ENCODE results near the gene HOXA3. TPM values are rescaled to one million over a fixed set of nuclear protein-coding genes. Genes with fewer than 3 reads are reported as not detected.

Gene HOXA3
- total RNA-seq, 1 experiment from 2014 or later: 30.2 TPM

- no TSS peak for BruUV-seq (replicated peaks)
- in situ Hi-C loops (cut with HindIII; ENCODE audit: low pct_unique_long_range_greater_than_20kb, low sequenced_read_pairs): no loop called here
- intact Hi-C loops (cut with micrococcal nuclease; ENCODE audit: unreplicated experiment): no loop called here
- Histone ChIP-seq H3K4me3 (ENCODE audit: low read depth in 2 of 2, low read length in 2 of 2) (no peak overlapping the region), H3K9me3 (ENCODE audit: control insufficient read depth, insufficient read depth, low read depth, low read length) (no peaks in the 10 kb centered on the region), H3K27me3 (ENCODE audit: control insufficient read depth, insufficient read depth, low read length) (no peaks in the 10 kb centered on the region), H3K36me3 (ENCODE audit: control insufficient read depth, insufficient read depth, low read length) (no peaks in the 10 kb centered on the region), H3K27ac (ENCODE audit: low read length) (peak overlapping the region; percentile 98), H3K4me1 (ENCODE audit: control insufficient read depth, insufficient read depth, low read length) (peaks cover 71% of the 10 kb centered on the region)
- ATAC-seq (no peak), DNase-seq (ENCODE audit: low read depth, low spot score) (no peak)
- POLR2A ChIA-PET: interaction anchor here (0.7 kb wide), 1 partner anchor 14 kb away, joined by 3 read pairs; no protein-coding TSS in a partner anchor
- CTCF ChIA-PET: interaction anchor here (0.7 to 1.7 kb wide), 2 partner anchors 14 to 15 kb away, joined by 3 to 5 read pairs; no protein-coding TSS in a partner anchor
- TF ChIP-seq POLR2AphosphoS5 (IDR thresholded peaks at IDR 0.05; ENCODE audit: low read depth, low read length) (no peak), REST (IDR thresholded peaks at IDR 0.05; ENCODE audit: insufficient read depth in 1 of 2, low read depth in 2 of 2, low read length in 1 of 2) (no peak), TCF7L2 (IDR thresholded peaks at IDR 0.05; ENCODE audit: low read depth, low read length) (peak; percentile 43; the same call in 1 of the 2 replicates), CTCF (IDR thresholded peaks at IDR 0.05) (no peak), SIN3A (IDR thresholded peaks at IDR 0.05; ENCODE audit: borderline replicate concordance, insufficient read depth, low read depth, low read length) (no peak)
Measured at GRCh38 chr7:27134392-27134791, 18.0 kb downstream of the HOXA3 start.

- TF ChIP-seq CTCF (IDR thresholded peaks at IDR 0.05): peak; percentile 31
- no peak for TF ChIP-seq POLR2AphosphoS5 (IDR thresholded peaks at IDR 0.05; ENCODE audit: low read depth, low read length)
- intact Hi-C loops (cut with micrococcal nuclease; ENCODE audit: unreplicated experiment): no loop called here
- Histone ChIP-seq H3K9me3 (ENCODE audit: control insufficient read depth, insufficient read depth, low read depth, low read length) (no peaks in the 10 kb centered on the region), H3K27me3 (ENCODE audit: control insufficient read depth, insufficient read depth, low read length) (no peaks in the 10 kb centered on the region), H3K27ac (ENCODE audit: low read length) (peak overlapping the region; percentile 98), H3K4me3 (ENCODE audit: low read depth in 2 of 2, low read length in 2 of 2) (peak overlapping the region; percentile 21 to 33), H3K4me1 (ENCODE audit: control insufficient read depth, insufficient read depth, low read length) (peaks cover 72% of the 10 kb centered on the region), H3K36me3 (ENCODE audit: control insufficient read depth, insufficient read depth, low read length) (no peaks in the 10 kb centered on the region)
- DNase-seq (ENCODE audit: low read depth, low spot score): no peak
- ChIA-PET POLR2A (no interaction called here), CTCF (interaction anchor here (1.7 kb wide), 1 partner anchor 14 kb away, joined by 5 read pairs; no protein-coding TSS in a partner anchor)
- peak; percentile 63 for ATAC-seq
- in situ Hi-C loops (cut with HindIII; ENCODE audit: low pct_unique_long_range_greater_than_20kb, low sequenced_read_pairs): no loop called here
- BruUV-seq (replicated peaks): no TSS peak
Measured at GRCh38 chr7:27133409-27134231, 18.8 kb downstream of the HOXA3 start.
